BLaER1 (cell line): ENCODE results near the gene CNN2.
"Not testable (repeated sequence)": the region's sequence is repeated elsewhere in the genome, so short reads cannot be mapped to it uniquely, and the experiment has no call there.

Source experiments
- H3K27ac ChIP-seq: shearing (Covaris generic); formaldehyde crosslinking; 2 replicates; pipeline ENCODE4 v1.8.1; 2022
- H3K27me3 ChIP-seq: shearing (Covaris generic); formaldehyde crosslinking; 2 replicates; pipeline ENCODE4 v1.8.1; 2022
- H3K36me3 ChIP-seq: shearing (Covaris generic); formaldehyde crosslinking; 2 replicates; pipeline ENCODE4 v1.8.1; 2022
- H3K4me1 ChIP-seq: shearing (Covaris generic); formaldehyde crosslinking; 2 replicates; pipeline ENCODE4 v1.8.1; 2022
- H3K4me2 ChIP-seq: shearing (Covaris generic); formaldehyde crosslinking; 2 replicates; pipeline ENCODE4 v1.8.1; 2022
- H3K4me3 ChIP-seq: shearing (Covaris generic); formaldehyde crosslinking; 2 replicates; pipeline ENCODE4 v1.8.1; 2022
- H3K9ac ChIP-seq: shearing (Covaris generic); formaldehyde crosslinking; 2 replicates; pipeline ENCODE4 v1.8.1; 2022
- H3K9me3 ChIP-seq: shearing (Covaris generic); formaldehyde crosslinking; 2 replicates; pipeline ENCODE4 v1.8.1; 2022
- H4K20me1 ChIP-seq: shearing (Covaris generic); formaldehyde crosslinking; 2 replicates; pipeline ENCODE4 v1.8.1; 2022
- Cebpa-rat ChIP-seq: shearing (Covaris generic); IDR thresholded peaks from 2 replicates; pipeline ENCODE4 v1.8.1; 2022

The CNN2 gene

GRCh38 chr19:1017115-1017905, 9.1 kb upstream of the CNN2 start:
- no peak for TF ChIP-seq Cebpa-rat
- Histone ChIP-seq H3K4me1 (peaks cover 45% of the 10 kb centered on the region), H3K9ac (peak overlapping the region; percentile 99; the same call in 1 of the 2 replicates), H4K20me1 (peaks cover 86% of the 10 kb centered on the region), H3K4me2 (peak overlapping the region; percentile 99), H3K27ac (peak overlapping the region; percentile 51; the same call in 1 of the 2 replicates), H3K4me3 (no peak overlapping the region), H3K27me3 (no peaks in the 10 kb centered on the region), H3K36me3 (peaks cover 66% of the 10 kb centered on the region), H3K9me3 (no peaks in the 10 kb centered on the region)

- H3K4me1 ChIP-seq = peaks cover 51% of the 10 kb centered on the region
- H3K9me3 ChIP-seq = no peaks in the 10 kb centered on the region
- no peaks in the 10 kb centered on the region for H3K27me3 ChIP-seq
- H3K4me3 ChIP-seq = no peak overlapping the region
- H3K27ac ChIP-seq = peak overlapping the region; percentile 51
- H3K36me3 ChIP-seq = peaks cover 60% of the 10 kb centered on the region
- peak overlapping the region; percentile 99; the same call in 1 of the 2 replicates for H3K9ac ChIP-seq
- H4K20me1 ChIP-seq = peaks cover 80% of the 10 kb centered on the region
- H3K4me2 ChIP-seq = peak overlapping the region; percentile 99
- no peak for TF ChIP-seq Cebpa-rat
Measured at GRCh38 chr19:1017906-1018305, 8.5 kb upstream of the CNN2 start.

GRCh38 chr19:1018393-1018792, 8.0 kb upstream of the CNN2 start:
- Histone ChIP-seq H3K9ac (peak overlapping the region; percentile 99), H4K20me1 (peaks cover 75% of the 10 kb centered on the region), H3K4me2 (peak overlapping the region; percentile 99)

GRCh38 chr19:1018932-1019615, 7.3 kb upstream of the CNN2 start:
- Histone ChIP-seq H3K36me3 (peaks cover 49% of the 10 kb centered on the region), H3K4me1 (peaks cover 55% of the 10 kb centered on the region), H4K20me1 (peaks cover 68% of the 10 kb centered on the region), H3K27ac (peak overlapping the region; percentile 98), H3K9ac (peak overlapping the region; percentile 99), H3K4me2 (peak overlapping the region; percentile 99), H3K4me3 (peak overlapping the region; percentile 99), H3K27me3 (no peaks in the 10 kb centered on the region), H3K9me3 (no peaks in the 10 kb centered on the region)
- TF ChIP-seq Cebpa-rat = no peak

More at GRCh38 chr19:1018393-1018792, 8.0 kb upstream of the CNN2 start:
- Histone ChIP-seq H3K4me1 (peaks cover 55% of the 10 kb centered on the region), H3K9me3 (no peaks in the 10 kb centered on the region), H3K4me3 (no peak overlapping the region), H3K27ac (peak overlapping the region; percentile 51), H3K27me3 (no peaks in the 10 kb centered on the region), H3K36me3 (peaks cover 55% of the 10 kb centered on the region)
- no peak for TF ChIP-seq Cebpa-rat

GRCh38 chr19:1019616-1019961, 6.8 kb upstream of the CNN2 start:
- Histone ChIP-seq H3K9me3 (no peaks in the 10 kb centered on the region), H3K27ac (peak overlapping the region; percentile 98), H3K4me2 (peak overlapping the region; percentile 99), H3K36me3 (peaks cover 43% of the 10 kb centered on the region), H3K4me3 (peak overlapping the region; percentile 99), H3K9ac (peak overlapping the region; percentile 99), H3K27me3 (no peaks in the 10 kb centered on the region), H3K4me1 (peaks cover 55% of the 10 kb centered on the region), H4K20me1 (peaks cover 63% of the 10 kb centered on the region)
- TF ChIP-seq Cebpa-rat = no peak

GRCh38 chr19:1019980-1020867, 6.2 kb upstream of the CNN2 start:
- Histone ChIP-seq H3K9ac (peak overlapping the region; percentile 99), H3K4me1 (peaks cover 55% of the 10 kb centered on the region), H3K27ac (peak overlapping the region; percentile 98), H3K9me3 (no peaks in the 10 kb centered on the region), H3K4me3 (peak overlapping the region; percentile 99), H3K27me3 (no peaks in the 10 kb centered on the region), H4K20me1 (peaks cover 56% of the 10 kb centered on the region), H3K4me2 (peak overlapping the region; percentile 99), H3K36me3 (peaks cover 37% of the 10 kb centered on the region)
- TF ChIP-seq Cebpa-rat = no peak

GRCh38 chr19:1020868-1021425, 5.5 kb upstream of the CNN2 start, which contains the start of gene TMEM259:
Gene TMEM259, minus strand, starts transcription at chr19:1021123. Its CDS starts 127 bp downstream, at chr19:1020996.
- Histone ChIP-seq H3K4me3 (peak within 1 kb of the TSS; percentile 99), H3K36me3 (peaks cover 31% of the 10 kb centered on the region), H3K9me3 (no peaks in the 10 kb centered on the region), H3K4me2 (peak within 1 kb of the TSS; percentile 99), H3K27ac (peak within 1 kb of the TSS; percentile 98), H3K4me1 (peaks cover 58% of the 10 kb centered on the region), H4K20me1 (peaks cover 49% of the 10 kb centered on the region), H3K9ac (peak within 1 kb of the TSS; percentile 99), H3K27me3 (peaks cover 2% of the 10 kb centered on the region)
- TF ChIP-seq Cebpa-rat = no peak

GRCh38 chr19:1023883-1024188, 2.6 kb upstream of the CNN2 start:
- Histone ChIP-seq H4K20me1 (peaks cover 32% of the 10 kb centered on the region), H3K27me3 (peaks cover 31% of the 10 kb centered on the region), H3K4me1 (peaks cover 58% of the 10 kb centered on the region)
- not testable (repeated sequence) for H3K9me3 ChIP-seq, H3K9ac ChIP-seq, H3K4me3 ChIP-seq, H3K27ac ChIP-seq, H3K36me3 ChIP-seq, H3K4me2 ChIP-seq

- not testable (repeated sequence) for H3K4me3 ChIP-seq, H3K9ac ChIP-seq, H3K4me2 ChIP-seq, H3K27ac ChIP-seq, H3K9me3 ChIP-seq, H3K36me3 ChIP-seq
- Histone ChIP-seq H3K4me1 (peaks cover 48% of the 10 kb centered on the region), H4K20me1 (peaks cover 19% of the 10 kb centered on the region), H3K27me3 (peaks cover 43% of the 10 kb centered on the region)
Measured at GRCh38 chr19:1025080-1025479, 1.3 kb upstream of the CNN2 start.
